SU-DHL-6 (cell line): ENCODE results near the gene EPHA5.

Experiments
- H2AFZ ChIP-seq: fragments of 200-600 bp; sonication (generic); 2 replicates; pipeline ENCODE4 v1.6.1; 2014; ENCODE audit warnings: low read depth, mild to moderate bottlenecking, moderate library complexity, mixed read lengths, antibody characterized with exemption, low read length; ENCODE audit not compliant: severe bottlenecking
- H3F3A ChIP-seq: fragments of 200-600 bp; shearing (Covaris generic); 2 replicates; pipeline ENCODE4 v1.6.0; 2016; ENCODE audit warnings: antibody characterized with exemption, mild to moderate bottlenecking; ENCODE audit not compliant: insufficient read depth
- H3K27ac ChIP-seq: fragments of 200-600 bp; sonication (generic); 2 replicates; pipeline ENCODE4 v1.5.1; 2016; ENCODE audit warnings: low read depth, mild to moderate bottlenecking, low read length, moderate library complexity, mixed read lengths
- H3K27me3 ChIP-seq: fragments of 200-600 bp; sonication (generic), shearing (Covaris generic); 2 replicates; pipeline ENCODE4 v1.6.0; 2014; ENCODE audit warnings: mild to moderate bottlenecking, low read length
- H3K36me3 ChIP-seq: fragments of 200-600 bp; sonication (generic); 2 replicates; pipeline ENCODE4 v1.6.1; 2014; ENCODE audit warnings: mild to moderate bottlenecking, low read length, mixed read lengths
- H3K4me2 ChIP-seq: fragments of 300-600, 200-600 bp; shearing (Covaris generic), sonication (generic); 2 replicates; pipeline ENCODE4 v1.6.0; 2014; ENCODE audit warnings: low read length, low read depth, mild to moderate bottlenecking; ENCODE audit not compliant: poor library complexity, severe bottlenecking
- H3K4me3 ChIP-seq: fragments of 200-600 bp; sonication (generic); 2 replicates; pipeline ENCODE4 v1.5.1; 2014; ENCODE audit warnings: antibody characterized with exemption, low read length, mild to moderate bottlenecking, mixed read lengths; ENCODE audit not compliant: insufficient read depth, poor library complexity, severe bottlenecking
- H3K79me2 ChIP-seq: fragments of 200-600 bp; sonication (generic); 2 replicates; pipeline ENCODE4 v1.6.1; 2014; ENCODE audit warnings: mild to moderate bottlenecking, low read length, moderate library complexity; ENCODE audit not compliant: insufficient read depth
- H3K9ac ChIP-seq: fragments of 200-600 bp; sonication (generic); 2 replicates; pipeline ENCODE4 v1.7.0; 2014; ENCODE audit warnings: mild to moderate bottlenecking, low read length
- H3K9me2 ChIP-seq: fragments of 200-600 bp; sonication (generic); replicated peaks from 2 replicates; pipeline ENCODE4 v1.6.1; 2014; ENCODE audit warnings: low read length; ENCODE audit not compliant: insufficient read depth
- H3K9me3 ChIP-seq: fragments of 200-600 bp; sonication (generic); 2 replicates; pipeline ENCODE4 v1.6.1; 2014; ENCODE audit warnings: low read length, mixed read lengths; ENCODE audit not compliant: insufficient read depth
- H4K20me1 ChIP-seq: fragments of 200-600 bp; sonication (generic); 2 replicates; pipeline ENCODE4 v1.6.1; 2014; ENCODE audit warnings: low read depth, mild to moderate bottlenecking, antibody characterized with exemption, low read length, moderate library complexity, mixed read lengths
- CTCF ChIP-seq: fragments of 200-600 bp; sonication (generic); IDR thresholded peaks from one replicate; pipeline ENCODE4 v1.5.1; 2017; ENCODE audit warnings: antibody characterized with exemption, mild to moderate bottlenecking, low read length, moderate library complexity; ENCODE audit not compliant: insufficient read depth, poor library complexity, severe bottlenecking
- EZH2phosphoT487 ChIP-seq: fragments of 200-600 bp; sonication (generic), shearing (Covaris generic); conservative IDR thresholded peaks from 2 replicates; pipeline ENCODE4 v1.6.1; 2018; ENCODE audit warnings: mild to moderate bottlenecking, antibody characterized with exemption, low read length, moderate library complexity, mixed read lengths

The EPHA5 gene

GRCh38 chr4:65599340-65599739 is 70.9 kb downstream of the EPHA5 start:
- H3K4me2 ChIP-seq, result no peak overlapping the region
- H3K9me2 ChIP-seq, result no peaks in the 10 kb centered on the region
- H3K27me3 ChIP-seq, result no peaks in the 10 kb centered on the region
- H3K79me2 ChIP-seq, result no peaks in the 10 kb centered on the region
- no peaks in the 10 kb centered on the region for H3F3A ChIP-seq
- TF ChIP-seq CTCF (no peak), EZH2phosphoT487 (no peak)
- no peak overlapping the region for H3K4me3 ChIP-seq
- no peaks in the 10 kb centered on the region for H3K36me3 ChIP-seq
- H4K20me1 ChIP-seq, result no peaks in the 10 kb centered on the region
- H2AFZ ChIP-seq, result no peak overlapping the region
- no peak overlapping the region for H3K9ac ChIP-seq
- H3K9me3 ChIP-seq, result no peaks in the 10 kb centered on the region
- H3K27ac ChIP-seq, result no peak overlapping the region

GRCh38 chr4:65597697-65598096 is 72.6 kb downstream of the EPHA5 start:
- no peaks in the 10 kb centered on the region for H3K36me3 ChIP-seq
- H3K27ac ChIP-seq, result no peak overlapping the region
- no peak overlapping the region for H3K4me2 ChIP-seq
- no peaks in the 10 kb centered on the region for H4K20me1 ChIP-seq
- H3K27me3 ChIP-seq, result no peaks in the 10 kb centered on the region
- no peaks in the 10 kb centered on the region for H3K9me2 ChIP-seq
- no peak overlapping the region for H3K4me3 ChIP-seq
- no peaks in the 10 kb centered on the region for H3F3A ChIP-seq
- H3K79me2 ChIP-seq, result no peaks in the 10 kb centered on the region
- no peaks in the 10 kb centered on the region for H3K9me3 ChIP-seq
- H3K9ac ChIP-seq, result no peak overlapping the region
- no peak overlapping the region for H2AFZ ChIP-seq
- TF ChIP-seq EZH2phosphoT487 (no peak), CTCF (no peak)

- no peak overlapping the region for H3K4me3 ChIP-seq
- H4K20me1 ChIP-seq, result no peaks in the 10 kb centered on the region
- H2AFZ ChIP-seq, result no peak overlapping the region
- H3K79me2 ChIP-seq, result no peaks in the 10 kb centered on the region
- H3K27me3 ChIP-seq, result no peaks in the 10 kb centered on the region
- no peak for TF ChIP-seq CTCF
- TF ChIP-seq EZH2phosphoT487, result no peak
- H3K4me2 ChIP-seq, result no peak overlapping the region
- no peaks in the 10 kb centered on the region for H3F3A ChIP-seq
- no peaks in the 10 kb centered on the region for H3K36me3 ChIP-seq
- H3K9ac ChIP-seq, result no peak overlapping the region
- H3K9me2 ChIP-seq, result no peaks in the 10 kb centered on the region
- H3K27ac ChIP-seq, result no peak overlapping the region
- H3K9me3 ChIP-seq, result no peaks in the 10 kb centered on the region
Measured at GRCh38 chr4:65592089-65592488, 78.2 kb downstream of the EPHA5 start.
